CD8-positive, alpha-beta memory T cell (primary cell): ENCODE results near the gene ITLN2. TPM values are rescaled to one million over a fixed set of nuclear protein-coding genes. Genes with fewer than 3 reads are reported as not detected.

Experiments used
- CTCF ChIA-PET: fragments of 350-600 bp; sonication (Branson Sonifier 250); formaldehyde crosslinking; loops from one replicate; lab custom pipeline; 2021; ENCODE audit warnings: antibody characterized with exemption; lab: Charles Lee
- POLR2A ChIA-PET: fragments of 350-600 bp; sonication (Branson Sonifier 250); formaldehyde crosslinking; loops from one replicate; lab custom pipeline; 2021; ENCODE audit warnings: antibody characterized with exemption; lab: Charles Lee
- DNase-seq, 5 donors: peaks; one replicate each; pipeline versions ENCODE4 v3.0.0 to v3.0.0-alpha.2; 2020 to 2022; ENCODE audit warnings: mixed read lengths in 1 of 5
- H3K27ac ChIP-seq: one replicate; pipeline ENCODE4 v1.7.0; 2013; ENCODE audit warnings: low read depth, mild to moderate bottlenecking, low read length, moderate library complexity
- H3K27me3 ChIP-seq: 2 replicates; pipeline ENCODE4 v1.7.0; 2013; ENCODE audit warnings: low read length, mild to moderate bottlenecking; ENCODE audit not compliant: insufficient read depth, poor library complexity, severe bottlenecking
- H3K36me3 ChIP-seq: 2 replicates; pipeline ENCODE4 v1.7.0; 2013; ENCODE audit warnings: mild to moderate bottlenecking, low read length, moderate library complexity; ENCODE audit not compliant: insufficient read depth
- H3K4me1 ChIP-seq: 2 replicates; pipeline ENCODE4 v1.7.0; 2013; ENCODE audit warnings: mild to moderate bottlenecking, low read length, moderate library complexity; ENCODE audit not compliant: insufficient read depth
- H3K4me3 ChIP-seq: 2 replicates; pipeline ENCODE4 v1.7.0; 2013; ENCODE audit warnings: mild to moderate bottlenecking, low read length
- H3K9me3 ChIP-seq: 2 replicates; pipeline ENCODE4 v1.7.0; 2013; ENCODE audit warnings: mild to moderate bottlenecking, low read length
- H3K27ac Mint-ChIP-seq, 8 donors: one replicate each; pipeline ENCODE4 v1.8.0; 2020 to 2021; ENCODE audit warnings: mixed read lengths in 8 of 8, mild to moderate bottlenecking in 6 of 8, inconsistent platforms in 3 of 8, moderate library complexity in 3 of 8
- H3K27me3 Mint-ChIP-seq, 2 donors: one replicate each; pipeline ENCODE4 v1.8.0; 2020 to 2021; ENCODE audit warnings: mixed read lengths in 2 of 2, mild to moderate bottlenecking in 1 of 2, moderate library complexity in 1 of 2
- H3K36me3 Mint-ChIP-seq, 3 donors: one replicate each; pipeline ENCODE4 v1.8.0; 2020 to 2021; ENCODE audit warnings: mixed read lengths in 3 of 3, inconsistent platforms in 1 of 3, mild to moderate bottlenecking in 1 of 3
- H3K4me1 Mint-ChIP-seq, 3 donors: one replicate each; pipeline ENCODE4 v1.8.0; 2020 to 2021; ENCODE audit warnings: mixed read lengths in 3 of 3, inconsistent platforms in 1 of 3, mild to moderate bottlenecking in 1 of 3
- H3K4me3 Mint-ChIP-seq, 7 donors: one replicate each; pipeline ENCODE4 v1.8.0; 2020 to 2021; ENCODE audit warnings: mixed read lengths in 7 of 7, mild to moderate bottlenecking in 6 of 7, moderate library complexity in 4 of 7, inconsistent platforms in 2 of 7
- H3K9me3 Mint-ChIP-seq, 5 donors: one replicate each; pipeline ENCODE4 v1.8.0; 2020 to 2022; ENCODE audit warnings: mixed read lengths in 5 of 5, mild to moderate bottlenecking in 3 of 5, moderate library complexity in 2 of 5, inconsistent platforms in 1 of 5
- polyA plus RNA-seq: library from polyadenylated mRNA; unstranded; fragments of 300-500 nt; fragmentation: Illumina TruSeq; gene quantifications from one replicate; pipeline ENCODE4 v1.2.3, GENCODE V29; 2021
- total RNA-seq, 2 experiments: library from RNA; stranded (reverse); gene quantifications; one replicate each; pipeline ENCODE4 v1.2.3, GENCODE V29; 2021

Gene ITLN2
- total and polyA plus RNA-seq, 3 experiments from 2014 or later = not detected

GRCh38 chr1:160975026-160975425 is 20.4 kb upstream of the ITLN2 start:
- POLR2A ChIA-PET = no interaction called here
- Mint-ChIP-seq H3K9me3 (no peaks in the 10 kb centered on the region), H3K4me3 (no peak overlapping the region), H3K27me3 (peaks cover 11 to 16% of the 10 kb centered on the region in 2 donors), H3K27ac (no peak overlapping the region), H3K36me3 (no peaks in the 10 kb centered on the region), H3K4me1 (no peaks in the 10 kb centered on the region)
- Histone ChIP-seq H3K27ac (no peak overlapping the region), H3K9me3 (no peaks in the 10 kb centered on the region), H3K4me3 (no peak overlapping the region), H3K4me1 (no peaks in the 10 kb centered on the region), H3K27me3 (no peaks in the 10 kb centered on the region), H3K36me3 (no peaks in the 10 kb centered on the region)
- no peak for DNase-seq
- CTCF ChIA-PET = no interaction called here

- H3K27me3 Mint-ChIP-seq = peaks cover 7 to 9% of the 10 kb centered on the region in 2 donors
- POLR2A ChIA-PET = no interaction called here
- Histone ChIP-seq H3K4me3 (no peak overlapping the region), H3K36me3 (no peaks in the 10 kb centered on the region), H3K27ac (no peak overlapping the region), H3K27me3 (no peaks in the 10 kb centered on the region), H3K9me3 (no peaks in the 10 kb centered on the region), H3K4me1 (no peaks in the 10 kb centered on the region)
- no peaks in the 10 kb centered on the region for H3K4me1 Mint-ChIP-seq
- H3K9me3 Mint-ChIP-seq = no peaks in the 10 kb centered on the region
- H3K36me3 Mint-ChIP-seq = no peaks in the 10 kb centered on the region
- H3K27ac Mint-ChIP-seq = peak overlapping the region in 1 of 8 donors; percentile 57
- DNase-seq = no peak
- no peak overlapping the region for H3K4me3 Mint-ChIP-seq
- CTCF ChIA-PET = interaction anchor here (2.7 kb wide), 1 partner anchor 17 kb away, joined by 12 read pairs; no protein-coding TSS in a partner anchor
Measured at GRCh38 chr1:160973491-160973890, 18.9 kb upstream of the ITLN2 start.

- Mint-ChIP-seq H3K9me3 (no peaks in the 10 kb centered on the region), H3K27me3 (peaks cover 7 to 9% of the 10 kb centered on the region in 2 donors), H3K4me1 (no peaks in the 10 kb centered on the region), H3K4me3 (no peak overlapping the region), H3K36me3 (no peaks in the 10 kb centered on the region), H3K27ac (no peak overlapping the region)
- DNase-seq = no peak
- no peaks in the 10 kb centered on the region for H3K4me1 ChIP-seq
- no peaks in the 10 kb centered on the region for H3K27me3 ChIP-seq
- H3K27ac ChIP-seq = no peak overlapping the region
- H3K9me3 ChIP-seq = no peaks in the 10 kb centered on the region
- no peak overlapping the region for H3K4me3 ChIP-seq
- ChIA-PET POLR2A (interaction anchor here (0.5 kb wide), 1 partner anchor 18 kb away, joined by 3 read pairs; no protein-coding TSS in a partner anchor), CTCF (interaction anchor here (2.7 kb wide), 1 partner anchor 17 kb away, joined by 12 read pairs; no protein-coding TSS in a partner anchor)
- no peaks in the 10 kb centered on the region for H3K36me3 ChIP-seq
Measured at GRCh38 chr1:160972939-160973338, 18.3 kb upstream of the ITLN2 start.

GRCh38 chr1:160971618-160972056 is 17.0 kb upstream of the ITLN2 start:
- Mint-ChIP-seq H3K36me3 (no peaks in the 10 kb centered on the region), H3K27me3 (peaks cover 9 to 11% of the 10 kb centered on the region in 2 donors), H3K4me3 (no peak overlapping the region), H3K9me3 (no peaks in the 10 kb centered on the region), H3K4me1 (no peaks in the 10 kb centered on the region), H3K27ac (peak overlapping the region in 1 of 8 donors; percentile 58)
- Histone ChIP-seq H3K4me1 (no peaks in the 10 kb centered on the region), H3K9me3 (no peaks in the 10 kb centered on the region), H3K27me3 (no peaks in the 10 kb centered on the region), H3K36me3 (no peaks in the 10 kb centered on the region), H3K4me3 (no peak overlapping the region), H3K27ac (no peak overlapping the region)
- POLR2A ChIA-PET = no interaction called here
- CTCF ChIA-PET = interaction anchor here (2.7 kb wide), 1 partner anchor 18 kb away, joined by 12 read pairs; no protein-coding TSS in a partner anchor
- no peak for DNase-seq

- ChIA-PET CTCF (interaction anchor here (1.5 kb wide), 1 partner anchor 11 kb away, joined by 6 read pairs; no protein-coding TSS in a partner anchor), POLR2A (no interaction called here)
- Histone ChIP-seq H3K27ac (no peak overlapping the region), H3K4me3 (no peak overlapping the region), H3K36me3 (no peaks in the 10 kb centered on the region), H3K27me3 (no peaks in the 10 kb centered on the region), H3K4me1 (no peaks in the 10 kb centered on the region), H3K9me3 (no peaks in the 10 kb centered on the region)
- Mint-ChIP-seq H3K9me3 (no peaks in the 10 kb centered on the region), H3K36me3 (no peaks in the 10 kb centered on the region), H3K4me3 (no peak overlapping the region), H3K27me3 (peaks cover 0 to 4% of the 10 kb centered on the region in 2 donors), H3K27ac (no peak overlapping the region), H3K4me1 (no peaks in the 10 kb centered on the region)
- no peak for DNase-seq
Measured at GRCh38 chr1:160963521-160963920, 8.9 kb upstream of the ITLN2 start.

GRCh38 chr1:160961419-160961818 is 6.8 kb upstream of the ITLN2 start:
- H3K27me3 Mint-ChIP-seq = no peaks in the 10 kb centered on the region
- POLR2A ChIA-PET = no interaction called here
- no peak overlapping the region for H3K27ac Mint-ChIP-seq
- no peaks in the 10 kb centered on the region for H3K9me3 Mint-ChIP-seq
- CTCF ChIA-PET = interaction anchor here (1.0 kb wide), 1 partner anchor 10 kb away, joined by 3 read pairs; no protein-coding TSS in a partner anchor
- H3K36me3 Mint-ChIP-seq = no peaks in the 10 kb centered on the region
- no peak overlapping the region for H3K4me3 Mint-ChIP-seq
- Histone ChIP-seq H3K36me3 (no peaks in the 10 kb centered on the region), H3K4me3 (no peak overlapping the region), H3K27ac (no peak overlapping the region), H3K4me1 (no peaks in the 10 kb centered on the region), H3K9me3 (no peaks in the 10 kb centered on the region), H3K27me3 (no peaks in the 10 kb centered on the region)
- DNase-seq = no peak
- H3K4me1 Mint-ChIP-seq = no peaks in the 10 kb centered on the region

- no peaks in the 10 kb centered on the region for H3K9me3 Mint-ChIP-seq
- Histone ChIP-seq H3K27ac (no peak overlapping the region), H3K4me3 (no peak overlapping the region), H3K27me3 (no peaks in the 10 kb centered on the region), H3K36me3 (no peaks in the 10 kb centered on the region), H3K9me3 (no peaks in the 10 kb centered on the region), H3K4me1 (no peaks in the 10 kb centered on the region)
- no peaks in the 10 kb centered on the region for H3K27me3 Mint-ChIP-seq
- ChIA-PET CTCF (interaction anchor here (1.0 to 7.4 kb wide), 2 partner anchors 9 to 120 kb away, joined by 3 to 135 read pairs; no protein-coding TSS in a partner anchor), POLR2A (no interaction called here)
- H3K36me3 Mint-ChIP-seq = no peaks in the 10 kb centered on the region
- H3K4me1 Mint-ChIP-seq = peaks cover 3 to 6% (median 6%) of the 10 kb centered on the region in 3 donors
- DNase-seq = no peak
- H3K4me3 Mint-ChIP-seq = no peak overlapping the region
- peak overlapping the region in 1 of 8 donors; percentile 26 for H3K27ac Mint-ChIP-seq
Measured at GRCh38 chr1:160956966-160957365, 2.4 kb upstream of the ITLN2 start.

- Histone ChIP-seq H3K36me3 (no peaks in the 10 kb centered on the region), H3K9me3 (no peaks in the 10 kb centered on the region), H3K27ac (no peak overlapping the region), H3K27me3 (no peaks in the 10 kb centered on the region), H3K4me3 (no peak overlapping the region), H3K4me1 (peaks cover 3% of the 10 kb centered on the region)
- H3K9me3 Mint-ChIP-seq = no peaks in the 10 kb centered on the region
- no peaks in the 10 kb centered on the region for H3K27me3 Mint-ChIP-seq
- no peak overlapping the region for H3K4me3 Mint-ChIP-seq
- no peak for DNase-seq
- peaks cover 12 to 23% (median 21%) of the 10 kb centered on the region in 3 donors for H3K4me1 Mint-ChIP-seq
- ChIA-PET POLR2A (no interaction called here), CTCF (interaction anchor here (0.6 to 7.4 kb wide), 17 partner anchors 8 to 278 kb away, joined by 3 to 135 read pairs (median 7); partner anchors contain the start of gene CD244)
- no peaks in the 10 kb centered on the region for H3K36me3 Mint-ChIP-seq
- no peak overlapping the region for H3K27ac Mint-ChIP-seq
Measured at GRCh38 chr1:160953030-160953429, 1.6 kb downstream of the ITLN2 start.
